PC-3 (cell line): ENCODE results near the gene CRTAC1.

ENCODE experiments used
- CTCF ChIP-seq: fragments of 300-600 bp; sonication (generic); conservative IDR thresholded peaks from 2 replicates; pipeline ENCODE4 v1.5.1; 2017; ENCODE audit warnings: antibody characterized with exemption, low read depth, mild to moderate bottlenecking, low read length
- EZH2phosphoT487 ChIP-seq: fragments of 300-600 bp; sonication (generic); IDR thresholded peaks from 2 replicates; pipeline ENCODE4 v1.6.1; 2018; ENCODE audit warnings: mild to moderate bottlenecking, antibody characterized with exemption, low read length, borderline replicate concordance

GRCh38 chr10:97876402-97876801 is 154.0 kb downstream of the CRTAC1 start:
- TF ChIP-seq CTCF (no peak), EZH2phosphoT487 (no peak)
